Measurements from ENCODE around the gene FGG. TPM values are rescaled to one million over a fixed set of nuclear protein-coding genes. Genes with fewer than 3 reads are reported as not detected.

Gene FGG
- total RNA-seq, 1 donor from 2014 or later: 236 TPM

DNA sequence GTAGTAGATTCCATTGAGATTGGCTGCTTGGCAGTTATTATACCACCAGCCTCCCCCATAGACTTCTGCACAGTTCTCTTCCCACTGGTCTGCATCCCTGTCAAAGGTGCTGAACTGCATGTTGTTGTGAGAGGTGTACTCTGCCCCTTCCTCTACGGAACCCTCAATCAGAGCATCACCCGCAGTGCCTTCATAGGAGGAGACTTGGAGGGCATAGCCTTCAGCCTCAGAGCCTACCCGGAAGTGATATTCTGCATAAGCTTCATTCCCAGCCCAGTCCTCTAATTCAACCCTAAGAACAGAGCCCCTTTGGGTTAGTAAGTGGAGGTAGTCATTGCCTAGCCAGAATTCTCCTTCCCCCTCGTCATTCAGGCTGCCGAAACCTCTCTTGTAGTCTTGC lies 28.2 kb downstream of the FGG start:
- ATAC-seq (peak in 1 of 2 donors; percentile 13), DNase-seq (no peak)
- TF ChIP-seq, protein P1, sequence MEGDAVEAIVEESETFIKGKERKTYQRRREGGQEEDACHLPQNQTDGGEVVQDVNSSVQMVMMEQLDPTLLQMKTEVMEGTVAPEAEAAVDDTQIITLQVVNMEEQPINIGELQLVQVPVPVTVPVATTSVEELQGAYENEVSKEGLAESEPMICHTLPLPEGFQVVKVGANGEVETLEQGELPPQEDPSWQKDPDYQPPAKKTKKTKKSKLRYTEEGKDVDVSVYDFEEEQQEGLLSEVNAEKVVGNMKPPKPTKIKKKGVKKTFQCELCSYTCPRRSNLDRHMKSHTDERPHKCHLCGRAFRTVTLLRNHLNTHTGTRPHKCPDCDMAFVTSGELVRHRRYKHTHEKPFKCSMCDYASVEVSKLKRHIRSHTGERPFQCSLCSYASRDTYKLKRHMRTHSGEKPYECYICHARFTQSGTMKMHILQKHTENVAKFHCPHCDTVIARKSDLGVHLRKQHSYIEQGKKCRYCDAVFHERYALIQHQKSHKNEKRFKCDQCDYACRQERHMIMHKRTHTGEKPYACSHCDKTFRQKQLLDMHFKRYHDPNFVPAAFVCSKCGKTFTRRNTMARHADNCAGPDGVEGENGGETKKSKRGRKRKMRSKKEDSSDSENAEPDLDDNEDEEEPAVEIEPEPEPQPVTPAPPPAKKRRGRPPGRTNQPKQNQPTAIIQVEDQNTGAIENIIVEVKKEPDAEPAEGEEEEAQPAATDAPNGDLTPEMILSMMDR (IDR thresholded peaks at IDR 0.05): no peak
- H3K9me3 ChIP-seq: no peaks in the 10 kb centered on the region
- no peak overlapping the region for H3K4me3 ChIP-seq
- no peak overlapping the region for H3K27ac ChIP-seq
- H3K4me1 ChIP-seq: no peaks in the 10 kb centered on the region
- no peaks in the 10 kb centered on the region for H3K27me3 ChIP-seq (ENCODE audit: low read depth)
- intact Hi-C loops (cut with DNase I): no loop called here
- no peaks in the 10 kb centered on the region for H3K36me3 ChIP-seq

DNA sequence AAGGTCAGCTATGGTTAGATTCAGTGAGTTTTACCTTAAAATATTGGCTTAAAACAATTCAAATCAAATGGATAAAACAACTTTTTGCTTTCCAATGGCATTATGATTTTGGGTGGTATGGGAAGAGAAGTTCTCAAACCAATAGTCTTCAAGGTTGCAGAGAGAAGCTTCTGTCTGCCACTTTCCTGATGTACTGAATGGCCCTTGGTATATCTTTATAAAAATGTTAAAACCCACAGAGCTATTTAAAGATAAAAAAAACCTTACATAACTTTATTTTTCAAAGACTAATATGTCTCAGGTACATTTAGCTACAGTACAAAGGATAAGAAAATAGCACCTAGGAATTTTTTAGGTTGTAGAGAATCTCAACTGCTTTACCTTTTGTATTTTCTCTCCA lies 28.8 kb downstream of the FGG start:
- no peak for ATAC-seq

DNA sequence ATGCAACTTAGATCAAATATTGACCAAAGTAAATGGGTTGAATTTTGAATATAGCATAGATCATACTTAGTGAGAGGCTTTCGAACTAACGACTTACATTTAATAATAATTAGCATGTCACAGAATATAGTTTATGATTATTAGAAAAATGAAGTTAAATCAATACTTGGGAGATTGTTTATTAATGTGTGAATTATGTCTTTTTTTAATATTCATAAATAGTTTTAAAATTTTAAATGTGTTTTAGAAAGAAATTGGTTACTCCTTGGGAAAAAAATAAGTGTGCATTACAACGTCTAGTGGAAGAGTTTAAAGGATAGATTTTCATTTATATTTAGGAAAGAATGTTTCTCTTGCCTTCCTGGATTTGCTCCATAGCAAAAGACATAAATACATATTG lies 29.2 kb downstream of the FGG start:
- Histone ChIP-seq H3K4me3 (no peak overlapping the region), H3K36me3 (no peaks in the 10 kb centered on the region), H3K27ac (no peak overlapping the region), H3K9me3 (no peaks in the 10 kb centered on the region), H3K4me1 (no peaks in the 10 kb centered on the region), H3K27me3 (ENCODE audit: low read depth) (no peaks in the 10 kb centered on the region)
- no peak for DNase-seq
- intact Hi-C loops (cut with DNase I): no loop called here
- TF ChIP-seq, protein P1 (IDR thresholded peaks at IDR 0.05): no peak
- no peak for ATAC-seq

More for the DNA sequence above, 28.8 kb downstream of the FGG start:
- no peak for DNase-seq
- H3K27me3 ChIP-seq (ENCODE audit: low read depth): no peaks in the 10 kb centered on the region
- H3K27ac ChIP-seq: no peak overlapping the region
- H3K36me3 ChIP-seq: no peaks in the 10 kb centered on the region
- no peaks in the 10 kb centered on the region for H3K9me3 ChIP-seq
- no peak overlapping the region for H3K4me3 ChIP-seq
- TF ChIP-seq, protein P1 (IDR thresholded peaks at IDR 0.05): no peak
- intact Hi-C loops (cut with DNase I): no loop called here
- H3K4me1 ChIP-seq: no peaks in the 10 kb centered on the region

DNA sequence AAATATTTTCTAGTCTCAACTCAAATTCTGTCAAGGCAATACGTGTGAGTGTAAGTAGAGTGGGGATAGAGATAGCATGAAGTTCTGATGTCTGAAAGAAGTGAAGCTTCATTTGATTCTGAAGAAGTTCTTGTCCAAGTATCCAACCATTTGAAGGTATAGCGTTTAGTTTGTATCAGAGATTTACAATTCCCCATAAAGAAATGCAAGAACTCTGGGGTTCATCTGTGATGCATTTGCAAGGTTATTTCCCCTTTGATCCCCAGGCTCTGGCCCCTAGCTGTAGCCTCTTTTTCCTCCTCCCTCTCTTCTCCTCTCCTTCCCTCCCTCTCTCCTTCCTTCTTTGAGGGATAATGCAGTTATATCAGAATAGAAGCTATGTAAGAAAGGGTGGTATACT lies 29.7 kb downstream of the FGG start:
- H3K27ac ChIP-seq: no peak overlapping the region
- DNase-seq (no peak), ATAC-seq (no peak)
- H3K27me3 ChIP-seq (ENCODE audit: low read depth): no peaks in the 10 kb centered on the region
- intact Hi-C loops (cut with DNase I): no loop called here
- no peaks in the 10 kb centered on the region for H3K36me3 ChIP-seq
- no peaks in the 10 kb centered on the region for H3K9me3 ChIP-seq
- TF ChIP-seq, protein P1 (IDR thresholded peaks at IDR 0.05): no peak
- no peaks in the 10 kb centered on the region for H3K4me1 ChIP-seq
- no peak overlapping the region for H3K4me3 ChIP-seq

DNA sequence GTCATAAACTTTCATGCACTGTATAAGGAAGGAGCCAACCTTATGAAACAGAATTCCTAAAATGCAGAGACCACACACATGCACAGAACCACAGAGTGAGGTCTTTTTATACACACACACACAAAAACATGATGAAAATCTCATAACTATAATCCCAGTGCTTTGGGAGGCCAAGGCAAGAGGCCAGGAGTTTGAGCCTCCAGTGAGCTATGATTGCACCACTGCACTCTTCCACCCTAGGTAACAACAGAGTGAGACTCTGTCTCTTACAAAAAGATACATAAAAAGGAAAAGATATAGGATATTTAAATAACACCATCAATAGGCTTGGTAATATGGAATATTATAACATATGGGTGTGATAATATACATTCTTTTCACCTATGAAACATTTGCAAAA lies 32.5 kb downstream of the FGG start:
- H3K4me3 ChIP-seq: no peak overlapping the region
- ATAC-seq (no peak), DNase-seq (no peak)
- H3K9me3 ChIP-seq: no peaks in the 10 kb centered on the region
- intact Hi-C loops (cut with DNase I): no loop called here
- no peaks in the 10 kb centered on the region for H3K4me1 ChIP-seq
- no peaks in the 10 kb centered on the region for H3K27me3 ChIP-seq (ENCODE audit: low read depth)
- H3K36me3 ChIP-seq: no peaks in the 10 kb centered on the region
- H3K27ac ChIP-seq: no peak overlapping the region
- TF ChIP-seq, protein P1 (IDR thresholded peaks at IDR 0.05): no peak

DNA sequence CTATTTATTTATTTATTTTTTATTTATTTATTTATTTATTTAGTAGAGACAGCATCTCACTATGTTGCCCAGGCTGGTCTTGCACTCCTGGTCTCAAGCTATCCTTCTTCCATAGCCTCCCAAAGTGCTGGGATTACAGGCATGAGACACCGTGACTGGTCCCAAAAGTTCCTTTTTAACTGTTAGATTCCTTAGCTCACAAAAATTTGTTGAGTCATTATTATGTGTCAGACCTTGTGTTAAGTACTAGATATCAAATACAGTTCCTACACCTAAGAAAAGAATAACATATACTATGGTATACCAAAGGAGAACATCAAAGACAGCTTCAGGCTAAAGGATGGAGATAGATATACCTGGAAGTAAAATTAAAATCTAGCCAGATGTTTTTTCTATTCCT lies 33.5 kb downstream of the FGG start:
- H3K36me3 ChIP-seq: no peaks in the 10 kb centered on the region
- intact Hi-C loops (cut with DNase I): no loop called here
- DNase-seq: no peak
- no peak overlapping the region for H3K27ac ChIP-seq
- no peak overlapping the region for H3K4me3 ChIP-seq
- H3K9me3 ChIP-seq: no peaks in the 10 kb centered on the region
- no peaks in the 10 kb centered on the region for H3K27me3 ChIP-seq (ENCODE audit: low read depth)
- TF ChIP-seq, protein P1 (IDR thresholded peaks at IDR 0.05): no peak
- ATAC-seq: no peak
- no peaks in the 10 kb centered on the region for H3K4me1 ChIP-seq

Data from lower lobe of right lung (tissue), 2 donors.